ENCODE data around the gene SLC12A6. TPM values are rescaled to one million over a fixed set of nuclear protein-coding genes. Genes with fewer than 3 reads are reported as not detected.

SLC12A6 gene
- total RNA-seq, 1 experiment from 2014 or later, result 15.1 TPM

DNA sequence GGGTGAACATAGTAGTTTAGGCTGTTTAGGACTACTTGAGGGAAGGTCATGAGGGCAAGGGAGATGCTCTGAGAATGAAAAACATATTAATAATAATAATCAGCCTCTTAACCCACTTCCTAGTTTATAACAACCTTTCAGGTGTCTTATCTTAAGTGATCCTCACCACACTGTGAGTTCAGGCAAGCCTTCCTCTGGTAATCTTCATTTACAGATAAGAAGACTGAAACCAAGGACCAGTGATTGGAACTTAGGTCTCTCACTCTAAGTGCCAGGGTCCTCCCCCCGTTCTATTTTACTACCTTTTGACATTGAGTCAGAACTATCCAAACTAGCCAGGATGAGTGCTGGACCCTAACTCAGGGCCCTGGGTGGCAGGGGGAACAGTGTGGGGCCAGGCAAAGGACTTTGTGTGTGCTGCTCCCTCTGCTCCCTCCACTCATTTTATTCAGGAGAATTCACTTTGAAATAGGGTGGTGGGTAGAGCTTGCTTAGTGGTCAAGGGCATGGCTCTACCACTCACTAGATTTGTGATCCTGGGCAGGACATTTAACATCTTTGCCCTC, 11.2 kb upstream of the SLC12A6 start:
- no peaks in the 10 kb centered on the region for H3K36me3 ChIP-seq (ENCODE audit: control insufficient read depth in 1 of 2, insufficient read depth in 2 of 2, low read length in 2 of 2)
- ATAC-seq (no peak), DNase-seq (ENCODE audit: low read depth, low spot score) (no peak)
- intact Hi-C loops (cut with micrococcal nuclease), result no loop called here
- H3K9me3 ChIP-seq (ENCODE audit: control insufficient read depth in 1 of 2, insufficient read depth in 1 of 2, low read depth in 1 of 2, low read length in 2 of 2), result no peaks in the 10 kb centered on the region
- no peaks in the 10 kb centered on the region for H3K9me2 ChIP-seq (ENCODE audit: insufficient read depth)
- no peak overlapping the region for H3K9ac ChIP-seq (ENCODE audit: low read length)
- H3K27me3 ChIP-seq (ENCODE audit: insufficient read depth, low read length), result no peaks in the 10 kb centered on the region
- no peak overlapping the region for H2AFZ ChIP-seq (ENCODE audit: low read depth, low read length, poor library complexity, severe bottlenecking)
- no peak overlapping the region for H3K27ac ChIP-seq (ENCODE audit: low read depth, low read length)
- H4K20me1 ChIP-seq (ENCODE audit: insufficient read depth), result no peaks in the 10 kb centered on the region
- H3K4me2 ChIP-seq (ENCODE audit: low read length), result no peak overlapping the region
- TF ChIP-seq SRF (IDR thresholded peaks at IDR 0.05; ENCODE audit: low read depth), result no peak
- no peak for TF ChIP-seq JUND (IDR thresholded peaks at IDR 0.05)
- TF ChIP-seq POLR2A (IDR thresholded peaks at IDR 0.05; ENCODE audit: borderline replicate concordance, extremely low read depth, insufficient read depth, insufficient read length), result no peak
- TF ChIP-seq SIN3A (IDR thresholded peaks at IDR 0.05; ENCODE audit: low read depth), result no peak
- TF ChIP-seq EZH2 (IDR thresholded peaks at IDR 0.05), result no peak
- TF ChIP-seq FOSL1 (IDR thresholded peaks at IDR 0.05; ENCODE audit: low read depth), result no peak
- TF ChIP-seq, protein P1, sequence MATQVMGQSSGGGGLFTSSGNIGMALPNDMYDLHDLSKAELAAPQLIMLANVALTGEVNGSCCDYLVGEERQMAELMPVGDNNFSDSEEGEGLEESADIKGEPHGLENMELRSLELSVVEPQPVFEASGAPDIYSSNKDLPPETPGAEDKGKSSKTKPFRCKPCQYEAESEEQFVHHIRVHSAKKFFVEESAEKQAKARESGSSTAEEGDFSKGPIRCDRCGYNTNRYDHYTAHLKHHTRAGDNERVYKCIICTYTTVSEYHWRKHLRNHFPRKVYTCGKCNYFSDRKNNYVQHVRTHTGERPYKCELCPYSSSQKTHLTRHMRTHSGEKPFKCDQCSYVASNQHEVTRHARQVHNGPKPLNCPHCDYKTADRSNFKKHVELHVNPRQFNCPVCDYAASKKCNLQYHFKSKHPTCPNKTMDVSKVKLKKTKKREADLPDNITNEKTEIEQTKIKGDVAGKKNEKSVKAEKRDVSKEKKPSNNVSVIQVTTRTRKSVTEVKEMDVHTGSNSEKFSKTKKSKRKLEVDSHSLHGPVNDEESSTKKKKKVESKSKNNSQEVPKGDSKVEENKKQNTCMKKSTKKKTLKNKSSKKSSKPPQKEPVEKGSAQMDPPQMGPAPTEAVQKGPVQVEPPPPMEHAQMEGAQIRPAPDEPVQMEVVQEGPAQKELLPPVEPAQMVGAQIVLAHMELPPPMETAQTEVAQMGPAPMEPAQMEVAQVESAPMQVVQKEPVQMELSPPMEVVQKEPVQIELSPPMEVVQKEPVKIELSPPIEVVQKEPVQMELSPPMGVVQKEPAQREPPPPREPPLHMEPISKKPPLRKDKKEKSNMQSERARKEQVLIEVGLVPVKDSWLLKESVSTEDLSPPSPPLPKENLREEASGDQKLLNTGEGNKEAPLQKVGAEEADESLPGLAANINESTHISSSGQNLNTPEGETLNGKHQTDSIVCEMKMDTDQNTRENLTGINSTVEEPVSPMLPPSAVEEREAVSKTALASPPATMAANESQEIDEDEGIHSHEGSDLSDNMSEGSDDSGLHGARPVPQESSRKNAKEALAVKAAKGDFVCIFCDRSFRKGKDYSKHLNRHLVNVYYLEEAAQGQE (IDR thresholded peaks at IDR 0.05; ENCODE audit: low read depth), result no peak
- no peak for TF ChIP-seq RAD21 (IDR thresholded peaks at IDR 0.05; ENCODE audit: low read depth)
- TF ChIP-seq, protein P2, sequence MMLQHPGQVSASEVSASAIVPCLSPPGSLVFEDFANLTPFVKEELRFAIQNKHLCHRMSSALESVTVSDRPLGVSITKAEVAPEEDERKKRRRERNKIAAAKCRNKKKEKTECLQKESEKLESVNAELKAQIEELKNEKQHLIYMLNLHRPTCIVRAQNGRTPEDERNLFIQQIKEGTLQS (IDR thresholded peaks at IDR 0.05), result no peak
- no peak for TF ChIP-seq EZH2phosphoT487 (IDR thresholded peaks at IDR 0.05; ENCODE audit: borderline replicate concordance)
- TF ChIP-seq, protein P3, sequence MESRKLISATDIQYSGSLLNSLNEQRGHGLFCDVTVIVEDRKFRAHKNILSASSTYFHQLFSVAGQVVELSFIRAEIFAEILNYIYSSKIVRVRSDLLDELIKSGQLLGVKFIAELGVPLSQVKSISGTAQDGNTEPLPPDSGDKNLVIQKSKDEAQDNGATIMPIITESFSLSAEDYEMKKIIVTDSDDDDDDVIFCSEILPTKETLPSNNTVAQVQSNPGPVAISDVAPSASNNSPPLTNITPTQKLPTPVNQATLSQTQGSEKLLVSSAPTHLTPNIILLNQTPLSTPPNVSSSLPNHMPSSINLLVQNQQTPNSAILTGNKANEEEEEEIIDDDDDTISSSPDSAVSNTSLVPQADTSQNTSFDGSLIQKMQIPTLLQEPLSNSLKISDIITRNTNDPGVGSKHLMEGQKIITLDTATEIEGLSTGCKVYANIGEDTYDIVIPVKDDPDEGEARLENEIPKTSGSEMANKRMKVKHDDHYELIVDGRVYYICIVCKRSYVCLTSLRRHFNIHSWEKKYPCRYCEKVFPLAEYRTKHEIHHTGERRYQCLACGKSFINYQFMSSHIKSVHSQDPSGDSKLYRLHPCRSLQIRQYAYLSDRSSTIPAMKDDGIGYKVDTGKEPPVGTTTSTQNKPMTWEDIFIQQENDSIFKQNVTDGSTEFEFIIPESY (IDR thresholded peaks at IDR 0.05; ENCODE audit: extremely low read depth, insufficient replicate concordance, low read length), result no peak
- TF ChIP-seq EGR1 (IDR thresholded peaks at IDR 0.05; ENCODE audit: low read depth), result no peak
- no peak for TF ChIP-seq TCF7L2 (IDR thresholded peaks at IDR 0.05; ENCODE audit: borderline replicate concordance, extremely low read depth, insufficient read depth, insufficient read length)
- TF ChIP-seq, protein P4, sequence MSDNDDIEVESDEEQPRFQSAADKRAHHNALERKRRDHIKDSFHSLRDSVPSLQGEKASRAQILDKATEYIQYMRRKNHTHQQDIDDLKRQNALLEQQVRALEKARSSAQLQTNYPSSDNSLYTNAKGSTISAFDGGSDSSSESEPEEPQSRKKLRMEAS (IDR thresholded peaks at IDR 0.05), result no peak
- TF ChIP-seq ELF1 (IDR thresholded peaks at IDR 0.05; ENCODE audit: borderline replicate concordance, low read depth), result no peak
- no peak for TF ChIP-seq ZFX (IDR thresholded peaks at IDR 0.05)
- no peak for TF ChIP-seq YY1 (IDR thresholded peaks at IDR 0.05; ENCODE audit: extremely low read depth, insufficient replicate concordance, low read depth, low read length)
- TF ChIP-seq, protein P5, sequence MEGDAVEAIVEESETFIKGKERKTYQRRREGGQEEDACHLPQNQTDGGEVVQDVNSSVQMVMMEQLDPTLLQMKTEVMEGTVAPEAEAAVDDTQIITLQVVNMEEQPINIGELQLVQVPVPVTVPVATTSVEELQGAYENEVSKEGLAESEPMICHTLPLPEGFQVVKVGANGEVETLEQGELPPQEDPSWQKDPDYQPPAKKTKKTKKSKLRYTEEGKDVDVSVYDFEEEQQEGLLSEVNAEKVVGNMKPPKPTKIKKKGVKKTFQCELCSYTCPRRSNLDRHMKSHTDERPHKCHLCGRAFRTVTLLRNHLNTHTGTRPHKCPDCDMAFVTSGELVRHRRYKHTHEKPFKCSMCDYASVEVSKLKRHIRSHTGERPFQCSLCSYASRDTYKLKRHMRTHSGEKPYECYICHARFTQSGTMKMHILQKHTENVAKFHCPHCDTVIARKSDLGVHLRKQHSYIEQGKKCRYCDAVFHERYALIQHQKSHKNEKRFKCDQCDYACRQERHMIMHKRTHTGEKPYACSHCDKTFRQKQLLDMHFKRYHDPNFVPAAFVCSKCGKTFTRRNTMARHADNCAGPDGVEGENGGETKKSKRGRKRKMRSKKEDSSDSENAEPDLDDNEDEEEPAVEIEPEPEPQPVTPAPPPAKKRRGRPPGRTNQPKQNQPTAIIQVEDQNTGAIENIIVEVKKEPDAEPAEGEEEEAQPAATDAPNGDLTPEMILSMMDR (IDR thresholded peaks at IDR 0.05 in 2 of 3, conservative IDR thresholded peaks at IDR 0.05 in 1 of 3; ENCODE audit: borderline replicate concordance in 1 of 3, insufficient read depth in 1 of 3, low read depth in 2 of 3, low read length in 2 of 3), result no peak
- no peak for TF ChIP-seq CBX3 (IDR thresholded peaks at IDR 0.05; ENCODE audit: low read depth)
- H3K4me3 ChIP-seq (replicated peaks in 1 of 2; ENCODE audit: low read depth in 1 of 2, low read length in 2 of 2), result no peak overlapping the region
- no peaks in the 10 kb centered on the region for H3K79me2 ChIP-seq (ENCODE audit: insufficient read depth, low read length)
- RAD21 ChIA-PET (ENCODE audit: low non-redundant PET in 1 of 2, low total read pairs in 2 of 2, uncharacterized antibody in 2 of 2, unreplicated experiment in 2 of 2), result no interaction called here
- CTCF ChIA-PET, result no interaction called here
- POLR2A ChIA-PET, result no interaction called here
- BruUV-seq (replicated peaks), result no TSS peak
- H3K4me1 ChIP-seq (ENCODE audit: control insufficient read depth in 1 of 2, insufficient read depth in 2 of 2, low read length in 2 of 2), result no peaks in the 10 kb centered on the region
